Daoy (cell line): Measurements from ENCODE around the gene PRDM12. TPM values are rescaled to one million over a fixed set of nuclear protein-coding genes. Genes with fewer than 3 reads are reported as not detected.
A peak's percentile ranks its signal among the peaks of the same experiment; 100 is the strongest.

Source experiments
- DNase-seq: peaks from one replicate; pipeline ENCODE4 v3.0.0-alpha.2; 2015; ENCODE audit warnings: low read depth
- total RNA-seq: library from RNA; depleted of rRNA; stranded (reverse); fragments of >200 nt; shearing (Covaris generic); gene quantifications from 2 replicates; pipeline ENCODE4 v1.2.3, GENCODE V29; 2014; rRNA removed

PRDM12 gene
- not detected in 2 replicates for total RNA-seq

- peak; percentile 35 for DNase-seq
Measured at GRCh38 chr9:130664251-130665028, at the start of gene PRDM12. TSS of gene PRDM12 (plus strand) at chr9:130664594. CDS start at chr9:130664654, 60 bp downstream.

GRCh38 chr9:130616451-130616850 lies 47.9 kb upstream of the PRDM12 start:
- DNase-seq = no peak

- DNase-seq = no peak
Measured at GRCh38 chr9:130623466-130623865, 40.9 kb upstream of the PRDM12 start.

GRCh38 chr9:130624154-130624553 lies 40.2 kb upstream of the PRDM12 start:
- no peak for DNase-seq

GRCh38 chr9:130626249-130626996 lies 38.0 kb upstream of the PRDM12 start:
- no peak for DNase-seq

GRCh38 chr9:130627051-130627450 lies 37.3 kb upstream of the PRDM12 start:
- no peak for DNase-seq

- no peak for DNase-seq
Measured at GRCh38 chr9:130627896-130628792, 36.2 kb upstream of the PRDM12 start.

- DNase-seq = no peak
Measured at GRCh38 chr9:130629443-130630070, 34.8 kb upstream of the PRDM12 start.

- DNase-seq = no peak
Measured at GRCh38 chr9:130630071-130630450, 34.3 kb upstream of the PRDM12 start.

- DNase-seq = no peak
Measured at GRCh38 chr9:130630506-130631330, 33.7 kb upstream of the PRDM12 start.

- no peak for DNase-seq
Measured at GRCh38 chr9:130631331-130632080, 32.9 kb upstream of the PRDM12 start.

GRCh38 chr9:130632081-130632710 lies 32.2 kb upstream of the PRDM12 start:
- DNase-seq = no peak

GRCh38 chr9:130632841-130633240 lies 31.6 kb upstream of the PRDM12 start:
- DNase-seq = no peak

GRCh38 chr9:130633336-130634190 lies 30.8 kb upstream of the PRDM12 start:
- DNase-seq = no peak

GRCh38 chr9:130634191-130634768 lies 30.1 kb upstream of the PRDM12 start:
- DNase-seq = no peak

GRCh38 chr9:130634801-130635200 lies 29.6 kb upstream of the PRDM12 start:
- no peak for DNase-seq

GRCh38 chr9:130635306-130635705 lies 29.1 kb upstream of the PRDM12 start:
- no peak for DNase-seq
